ENCODE data around the gene ASXL3. TPM values are rescaled to one million over a fixed set of nuclear protein-coding genes. Genes with fewer than 3 reads are reported as not detected.

Gene ASXL3
- total and polyA plus RNA-seq, 4 donors: 0.19 to 1.3 (median 0.39) TPM

DNA sequence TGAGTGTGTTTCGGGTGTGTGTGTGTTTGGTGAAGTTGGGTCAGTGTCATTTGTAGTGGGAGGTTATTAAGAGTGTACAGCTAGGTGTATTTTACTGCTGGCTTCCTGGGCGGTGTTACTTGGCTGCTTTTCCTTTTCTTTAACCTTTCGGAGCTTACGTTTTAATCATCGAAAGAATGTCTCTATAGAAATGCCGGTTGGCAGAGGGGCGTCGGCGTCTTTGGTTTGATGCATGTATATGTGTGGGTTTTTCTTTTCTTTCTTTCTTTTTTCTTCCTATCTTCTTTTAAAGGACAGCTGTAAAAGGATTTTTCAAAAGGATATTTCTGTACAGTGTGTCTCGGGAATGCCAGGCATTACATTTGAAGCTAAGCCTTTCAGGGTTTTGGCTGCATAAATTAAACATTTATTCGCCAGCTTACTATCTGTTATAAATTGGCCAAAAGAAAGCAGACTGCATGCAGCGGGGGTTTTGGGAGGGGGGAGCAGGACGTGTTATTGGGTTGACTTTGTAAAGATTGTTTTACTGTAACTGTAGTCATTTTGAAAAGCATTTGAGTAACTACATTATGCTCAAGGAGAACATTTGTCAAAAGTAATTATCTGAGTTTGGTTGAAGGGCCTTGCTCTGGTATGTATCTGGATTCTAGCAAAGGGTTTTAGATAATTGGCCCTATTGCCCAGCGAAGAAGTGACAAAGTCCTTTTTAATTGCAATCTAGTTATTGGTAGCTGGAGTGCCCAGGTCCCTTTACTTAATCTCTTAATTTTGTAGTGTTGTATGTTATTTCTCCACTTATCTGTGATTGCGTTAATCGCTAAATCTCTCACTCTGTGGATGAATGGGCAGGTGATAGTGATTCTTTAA lies 1.6 kb downstream of the ASXL3 start:
- TF ChIP-seq JUND (IDR thresholded peaks at IDR 0.05) (peak in 1 of 2 donors; percentile 22), HNF4A (conservative IDR thresholded peaks at IDR 0.05) (no peak)
- Histone ChIP-seq H3K4me3 (ENCODE audit: low read depth in 1 of 3, low read length in 3 of 3) (peak overlapping the region; percentile 68 to 86 (median 77)), H3K27me3 (ENCODE audit: control insufficient read depth in 4 of 4, insufficient read depth in 4 of 4, low read length in 3 of 4) (no peaks in the 10 kb centered on the region), H3K4me1 (ENCODE audit: control insufficient read depth in 4 of 4, insufficient read depth in 4 of 4, low read length in 3 of 4) (peaks cover 0 to 18% (median 7%) of the 10 kb centered on the region in 4 donors), H3K27ac (ENCODE audit: low read depth in 1 of 2, low read length in 2 of 2) (peak overlapping the region; percentile 26 to 53), H3K9ac (ENCODE audit: low read depth in 1 of 2, low read length in 2 of 2) (peak overlapping the region in 1 of 2 donors; percentile 5), H3K36me3 (ENCODE audit: control insufficient read depth in 4 of 4, insufficient read depth in 3 of 4, low read depth in 1 of 4, low read length in 3 of 4) (no peaks in the 10 kb centered on the region), H3K9me3 (ENCODE audit: control insufficient read depth in 4 of 4, low read length in 3 of 4) (no peaks in the 10 kb centered on the region)
- DNase-seq (ENCODE audit: low spot score): no peak
- WGBS: 29% methylated on average over 16 of the region's 16 CpGs

GRCh38 chr18:33580546-33580945 lies 2.5 kb downstream of the ASXL3 start:
- Histone ChIP-seq H3K9ac (ENCODE audit: low read depth in 1 of 2, low read length in 2 of 2) (no peak overlapping the region), H3K4me3 (ENCODE audit: low read depth in 1 of 3, low read length in 3 of 3) (no peak overlapping the region), H3K9me3 (ENCODE audit: control insufficient read depth in 4 of 4, low read length in 3 of 4) (no peaks in the 10 kb centered on the region), H3K36me3 (ENCODE audit: control insufficient read depth in 4 of 4, insufficient read depth in 3 of 4, low read depth in 1 of 4, low read length in 3 of 4) (no peaks in the 10 kb centered on the region), H3K27ac (ENCODE audit: low read depth in 1 of 2, low read length in 2 of 2) (no peak overlapping the region), H3K4me1 (ENCODE audit: control insufficient read depth in 4 of 4, insufficient read depth in 4 of 4, low read length in 3 of 4) (peaks cover 0 to 18% (median 7%) of the 10 kb centered on the region in 4 donors), H3K27me3 (ENCODE audit: control insufficient read depth in 4 of 4, insufficient read depth in 4 of 4, low read length in 3 of 4) (no peaks in the 10 kb centered on the region)
- 91% methylated on average over 4 of the region's 4 CpGs for whole genome bisulfite sequencing
- DNase-seq (ENCODE audit: low spot score): no peak
- TF ChIP-seq JUND (IDR thresholded peaks at IDR 0.05) (no peak), MAX (IDR thresholded peaks at IDR 0.05) (no peak), CTCF (IDR thresholded peaks at IDR 0.05; ENCODE audit: low read depth, low read length, missing input control) (no peak), ZBTB33 (IDR thresholded peaks at IDR 0.05) (no peak), TAF1 (conservative IDR thresholded peaks at IDR 0.05) (no peak), SP1 (IDR thresholded peaks at IDR 0.05) (no peak), FOXA1 (IDR thresholded peaks at IDR 0.05) (no peak), HNF4A (conservative IDR thresholded peaks at IDR 0.05) (no peak), EGR1 (IDR thresholded peaks at IDR 0.05; ENCODE audit: low read depth in 2 of 2) (no peak), NR2F2 (IDR thresholded peaks at IDR 0.05) (no peak), RAD21 (IDR thresholded peaks at IDR 0.05) (no peak), REST (IDR thresholded peaks at IDR 0.05) (no peak), HNF4G (IDR thresholded peaks at IDR 0.05) (no peak), GABPA (IDR thresholded peaks at IDR 0.05 in 1 of 2, conservative IDR thresholded peaks at IDR 0.05 in 1 of 2) (no peak), YY1 (IDR thresholded peaks at IDR 0.05) (no peak)
- TF ChIP-seq, protein P1, sequence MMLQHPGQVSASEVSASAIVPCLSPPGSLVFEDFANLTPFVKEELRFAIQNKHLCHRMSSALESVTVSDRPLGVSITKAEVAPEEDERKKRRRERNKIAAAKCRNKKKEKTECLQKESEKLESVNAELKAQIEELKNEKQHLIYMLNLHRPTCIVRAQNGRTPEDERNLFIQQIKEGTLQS (IDR thresholded peaks at IDR 0.05): no peak

Data from liver (tissue), 9 donors.